SK-MEL-5 (cell line): ENCODE measurements around the gene CCDC92. TPM values are rescaled to one million over a fixed set of nuclear protein-coding genes. Genes with fewer than 3 reads are reported as not detected.
"Not testable (repeated sequence)": the region's sequence is repeated elsewhere in the genome, so short reads cannot be mapped to it uniquely, and the experiment has no call there.

Source experiments
- DNase-seq: peaks from one replicate; pipeline ENCODE4 v3.0.0-alpha.2; 2016; ENCODE audit warnings: low read depth, low spot score
- in situ Hi-C: cut with HindIII; loops from 2 replicates; pipeline ENCODE4 v1.10.0; 2016; ENCODE audit warnings: low sequenced_read_pairs, high pct_unique_total_duplicates, low pct_unique_long_range_greater_than_20kb
- total RNA-seq: library from RNA; depleted of rRNA; stranded (reverse); fragments of >200 nt; shearing (Covaris generic); gene quantifications from 2 replicates; pipeline ENCODE4 v1.2.3, GENCODE V29; 2014

Gene CCDC92
- total RNA-seq, 1 experiment from 2014 or later: 3.8 TPM

DNA sequence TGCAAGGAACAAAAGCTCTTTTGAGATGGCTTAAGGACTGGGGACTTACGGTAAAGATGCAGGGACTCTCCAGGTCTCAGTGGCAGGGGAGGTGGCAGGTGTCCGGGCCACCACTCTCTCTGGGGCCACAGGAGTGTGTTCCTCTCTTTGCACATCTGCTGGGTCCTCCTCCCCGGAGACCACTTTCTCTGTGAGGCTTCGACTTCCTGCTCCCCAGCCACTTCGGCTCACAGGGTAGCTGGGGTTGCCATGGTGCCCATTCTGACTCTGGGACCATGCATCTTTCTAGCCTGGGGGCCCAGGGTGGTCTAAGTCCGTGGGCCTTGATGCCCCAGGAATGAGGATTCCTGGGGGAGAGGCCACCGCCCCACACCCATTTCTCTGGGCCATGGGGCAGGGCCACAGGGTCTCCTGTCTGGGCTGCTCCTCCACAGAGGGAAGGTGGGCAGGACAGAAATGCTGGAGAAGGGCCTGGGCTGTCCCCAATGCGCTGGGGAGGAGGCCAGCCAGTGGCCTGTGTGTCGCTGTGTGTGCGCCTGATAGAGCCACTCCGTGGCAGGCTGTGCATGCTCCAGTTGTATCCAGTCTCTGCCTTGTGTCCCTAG, 38.5 kb downstream of the CCDC92 start:
- in situ Hi-C loops: no loop called here

DNA sequence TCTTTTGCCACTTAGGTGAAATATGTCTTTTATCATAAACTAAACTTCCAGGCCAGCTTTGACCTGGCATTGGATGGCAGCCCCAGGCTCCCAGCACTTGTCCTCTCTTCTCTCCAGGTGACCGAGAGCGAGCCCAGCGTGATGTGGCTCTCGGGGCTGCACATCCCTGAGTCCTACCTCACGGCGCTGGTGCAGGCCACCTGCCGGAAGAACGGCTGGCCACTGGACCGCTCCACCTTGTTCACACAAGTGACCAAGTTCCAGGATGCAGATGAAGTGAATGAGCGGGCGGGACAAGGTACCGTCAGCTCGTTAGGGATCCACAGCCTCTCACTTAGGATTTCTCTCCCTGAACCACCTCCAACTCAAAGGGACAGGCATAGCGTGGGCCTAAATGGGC, 39.4 kb downstream of the CCDC92 start:
- DNase-seq: no peak
- in situ Hi-C loops: no loop called here

More for the DNA sequence above, 38.5 kb downstream of the CCDC92 start:
- DNase-seq: no peak

DNA sequence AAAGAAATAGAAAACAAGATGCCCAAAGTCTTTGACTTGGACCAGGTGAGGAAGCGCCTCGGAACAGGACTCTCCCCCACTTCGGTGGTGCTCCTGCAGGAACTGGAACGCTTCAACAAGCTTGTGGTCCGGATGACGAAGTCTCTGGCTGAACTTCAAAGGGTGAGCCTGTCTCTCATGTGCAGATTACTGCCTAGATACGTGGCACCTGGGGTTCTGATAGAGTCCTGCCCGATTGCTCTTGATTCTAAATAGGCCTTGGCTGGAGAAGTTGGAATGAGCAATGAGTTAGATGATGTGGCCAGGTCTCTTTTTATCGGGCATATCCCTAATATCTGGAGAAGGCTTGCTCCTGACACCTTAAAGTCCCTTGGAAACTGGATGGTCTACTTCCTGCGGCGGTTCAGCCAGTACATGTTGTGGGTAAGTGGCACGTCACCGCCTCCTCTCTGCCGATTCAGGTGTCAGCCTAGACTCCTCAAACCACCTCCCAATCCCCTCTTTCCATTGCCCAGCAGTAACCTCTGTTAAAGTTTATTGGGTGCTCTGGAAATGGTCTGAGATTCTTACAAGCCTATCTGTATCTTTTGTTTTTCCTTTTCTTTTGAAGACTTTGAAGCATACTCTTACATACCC, 40.8 kb downstream of the CCDC92 start:
- in situ Hi-C loops: no loop called here

DNA sequence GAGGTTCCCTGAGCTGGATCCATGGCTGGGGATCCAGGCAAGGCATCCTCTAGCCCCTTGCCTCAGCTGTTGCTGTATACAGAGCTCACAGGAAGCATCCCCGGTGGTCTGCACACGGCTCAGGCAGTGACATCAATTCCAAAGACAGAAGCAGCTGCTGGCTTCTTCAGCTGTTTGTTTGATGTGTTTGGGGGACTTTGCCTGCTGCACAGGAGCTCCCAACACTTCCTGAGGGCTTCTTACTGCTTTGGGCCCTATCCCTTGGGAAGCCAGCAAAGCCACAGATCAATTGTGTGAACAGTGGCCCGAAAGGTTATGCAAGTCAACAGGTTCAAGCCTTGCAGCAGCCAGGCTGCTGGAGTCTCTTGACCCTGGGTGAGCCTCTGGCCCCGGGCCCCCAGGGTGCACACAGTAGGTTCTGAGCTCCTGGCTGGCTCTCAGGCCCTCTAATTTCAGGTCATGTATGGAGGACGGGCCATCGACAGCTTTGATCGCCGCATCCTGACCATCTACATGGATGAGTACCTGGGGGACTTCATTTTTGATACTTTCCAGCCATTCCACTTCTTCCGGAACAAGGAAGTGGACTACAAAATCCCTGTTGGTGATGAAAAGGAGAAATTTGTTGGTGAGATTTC, 42.6 kb downstream of the CCDC92 start:
- in situ Hi-C loops: no loop called here
- no peak for DNase-seq

More for the DNA sequence above, 40.8 kb downstream of the CCDC92 start:
- no peak for DNase-seq

DNA sequence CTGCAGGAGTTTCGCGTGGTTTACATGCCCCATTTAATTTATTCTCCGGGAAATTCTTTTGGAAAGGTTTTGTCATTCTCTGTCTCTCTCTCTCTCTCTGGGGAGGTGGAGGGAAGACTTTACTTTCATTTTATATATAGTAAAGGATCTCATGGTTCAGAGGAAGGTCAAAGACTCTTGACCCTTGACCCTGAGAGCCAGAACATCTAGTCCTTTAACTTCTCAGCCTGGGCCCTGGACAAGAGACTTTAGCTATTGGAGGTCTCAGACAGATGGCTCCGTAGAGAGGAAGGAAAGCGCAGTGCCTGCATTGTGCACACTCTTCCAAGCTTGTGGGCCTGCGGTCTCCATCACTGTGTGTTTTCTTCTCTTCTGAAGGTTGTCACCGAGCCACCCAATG, 43.7 kb downstream of the CCDC92 start:
- in situ Hi-C loops: no loop called here

DNA sequence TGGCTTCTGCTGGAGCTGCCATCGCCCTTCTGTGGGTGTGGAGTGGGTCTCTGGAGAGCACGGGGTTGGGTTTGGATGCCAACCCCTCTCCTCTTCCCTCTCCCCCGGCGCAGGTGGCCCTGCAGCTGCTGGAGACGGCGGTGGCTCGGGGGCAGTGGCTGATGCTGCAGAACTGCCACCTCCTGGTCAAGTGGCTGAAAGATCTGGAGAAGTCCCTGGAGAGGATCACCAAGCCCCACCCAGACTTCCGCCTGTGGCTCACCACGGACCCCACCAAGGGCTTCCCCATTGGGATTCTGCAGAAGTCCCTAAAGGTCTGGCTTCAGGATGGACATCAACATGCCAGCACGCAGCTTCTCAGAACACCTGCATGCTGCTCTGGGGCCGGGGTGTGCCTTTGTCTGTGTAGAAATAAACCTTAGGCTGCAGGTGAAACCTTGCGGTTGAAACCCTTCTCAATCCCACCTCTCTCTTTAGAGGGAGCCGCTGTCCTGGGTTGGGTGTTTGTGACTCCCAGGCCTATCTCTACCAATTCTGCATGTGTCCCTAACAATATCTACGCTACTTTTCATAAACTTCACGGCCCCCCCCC, 44.3 kb downstream of the CCDC92 start:
- in situ Hi-C loops: no loop called here

More for the DNA sequence above, 43.7 kb downstream of the CCDC92 start:
- no peak for DNase-seq

DNA sequence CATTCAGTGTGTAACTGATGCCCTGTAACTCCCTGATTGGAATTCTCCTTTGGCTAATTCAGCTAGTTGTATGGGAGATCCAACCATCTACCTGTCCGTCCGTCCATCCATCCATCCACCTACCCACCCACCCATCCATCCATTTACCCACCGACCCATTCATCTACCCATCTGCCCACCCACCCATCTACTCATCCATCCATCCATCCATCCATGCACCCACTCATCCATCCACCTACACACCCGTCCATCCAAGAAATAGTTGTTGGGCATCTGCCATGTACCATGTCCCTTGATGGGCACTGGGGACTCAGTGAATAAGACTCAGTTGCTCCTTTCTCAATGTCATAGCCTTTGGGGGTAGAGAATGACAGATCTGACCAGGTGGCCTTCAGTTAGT, 48.1 kb downstream of the CCDC92 start:
- in situ Hi-C loops: no loop called here
- DNase-seq: no peak

More for the DNA sequence above, 44.3 kb downstream of the CCDC92 start:
- no peak for DNase-seq

DNA sequence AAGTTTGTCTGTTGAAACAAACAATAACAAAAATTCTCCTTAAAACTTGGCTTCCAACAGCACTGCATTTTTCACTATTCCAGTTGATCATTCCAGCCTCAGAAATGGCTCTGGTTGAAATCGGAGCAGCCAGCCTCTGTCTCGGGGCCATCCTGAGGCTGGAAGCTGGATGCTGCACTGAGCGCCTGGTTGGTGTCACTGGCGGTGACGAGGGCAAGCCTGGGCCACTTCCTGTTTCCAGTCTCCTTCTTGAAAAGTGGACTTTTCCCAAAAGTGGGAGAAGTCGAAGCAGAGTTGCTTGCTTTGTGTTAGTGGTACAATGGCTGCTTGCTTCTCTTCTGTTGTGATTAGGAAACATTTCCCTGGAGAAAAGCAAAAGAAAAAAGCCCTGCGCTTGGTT, 48.7 kb downstream of the CCDC92 start:
- DNase-seq: no peak
- in situ Hi-C loops: no loop called here

DNA sequence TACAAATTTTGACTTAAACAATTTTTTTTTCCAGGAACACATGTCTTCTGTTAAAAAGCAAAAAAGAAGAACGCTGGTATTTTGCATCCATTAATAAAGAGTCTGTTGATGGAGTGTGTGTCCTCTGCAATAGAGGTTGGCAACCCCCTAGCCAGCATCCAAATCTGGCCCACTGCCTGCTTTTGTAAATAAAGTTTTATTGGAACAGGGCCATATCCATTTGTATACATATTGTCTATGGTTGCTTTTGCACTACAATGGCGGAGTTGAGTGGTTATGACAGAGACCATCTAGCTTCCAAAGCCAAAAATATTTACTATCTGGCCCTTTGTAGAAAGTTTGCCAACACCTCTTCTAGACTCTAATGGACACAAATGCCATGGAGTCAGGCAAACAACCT, 49.6 kb downstream of the CCDC92 start:
- DNase-seq: no peak
- in situ Hi-C loops: no loop called here

DNA sequence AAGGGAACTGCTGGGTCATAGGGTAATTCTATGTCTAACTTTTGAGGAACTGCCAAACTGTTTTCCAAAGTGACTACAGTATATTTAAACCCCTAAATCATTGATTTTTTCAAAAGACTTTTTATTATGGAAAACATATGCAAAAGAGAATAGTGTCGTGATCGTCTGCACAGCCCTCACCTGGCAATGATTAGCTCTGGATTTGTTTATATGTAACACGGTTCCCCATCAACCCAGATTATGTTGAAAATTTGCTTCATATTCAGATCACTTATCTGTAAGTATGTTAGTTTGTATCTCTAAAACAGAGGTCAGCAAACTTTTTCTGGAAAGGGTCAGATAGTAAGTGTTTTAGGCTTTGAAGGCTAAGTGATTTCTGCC, 52.7 kb downstream of the CCDC92 start:
- DNase-seq: no peak
- in situ Hi-C loops: loop anchor here (10.0 kb wide), 1 partner anchor 45 kb away; no protein-coding TSS in a partner anchor

DNA sequence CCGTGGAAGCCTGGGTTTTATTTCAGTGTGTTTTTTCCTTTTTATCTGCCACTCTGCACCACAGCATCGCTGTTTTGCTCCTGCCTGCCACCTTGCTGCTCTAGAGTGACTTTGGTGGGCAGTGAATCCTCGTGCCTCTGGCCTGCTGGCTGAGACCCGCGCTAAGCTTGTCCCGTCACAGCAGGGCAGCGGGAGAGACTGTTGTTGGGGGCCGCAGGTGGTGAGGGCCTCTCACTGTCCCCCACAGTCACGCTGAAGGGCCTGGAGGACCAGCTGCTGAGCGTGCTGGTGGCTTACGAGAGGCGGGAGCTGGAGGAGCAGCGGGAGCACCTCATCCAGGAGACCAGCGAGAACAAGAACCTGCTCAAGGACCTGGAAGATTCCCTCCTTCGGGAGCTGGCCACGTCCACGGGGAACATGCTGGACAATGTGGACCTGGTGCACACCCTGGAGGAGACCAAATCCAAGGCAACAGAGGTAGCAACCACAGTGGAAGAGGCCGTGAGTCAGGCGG, 55.2 kb downstream of the CCDC92 start:
- DNase-seq: no peak
- in situ Hi-C loops: loop anchor here (10.0 kb wide), 1 partner anchor 47 kb away; no protein-coding TSS in a partner anchor

DNA sequence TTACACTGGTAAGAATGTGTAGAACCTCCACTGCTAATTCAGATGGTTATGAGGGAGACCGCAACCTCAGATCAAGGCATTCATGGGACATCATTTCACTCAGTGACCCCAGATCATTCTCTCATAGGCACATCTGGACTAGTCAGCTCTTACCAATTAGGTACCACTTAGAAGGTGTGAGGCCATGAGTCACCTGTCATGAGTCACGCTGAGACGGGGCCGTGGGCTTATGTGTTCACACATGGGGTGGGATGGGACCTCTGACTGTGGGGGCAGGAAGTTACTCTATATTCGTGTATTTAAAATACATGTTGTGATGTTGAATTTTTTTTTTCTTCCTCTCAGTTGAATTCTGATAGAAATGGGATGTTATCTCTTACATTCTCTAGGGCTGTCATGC, 55.9 kb downstream of the CCDC92 start:
- DNase-seq: no peak
- in situ Hi-C loops: loop anchor here (10.0 kb wide), 1 partner anchor 48 kb away; no protein-coding TSS in a partner anchor

DNA sequence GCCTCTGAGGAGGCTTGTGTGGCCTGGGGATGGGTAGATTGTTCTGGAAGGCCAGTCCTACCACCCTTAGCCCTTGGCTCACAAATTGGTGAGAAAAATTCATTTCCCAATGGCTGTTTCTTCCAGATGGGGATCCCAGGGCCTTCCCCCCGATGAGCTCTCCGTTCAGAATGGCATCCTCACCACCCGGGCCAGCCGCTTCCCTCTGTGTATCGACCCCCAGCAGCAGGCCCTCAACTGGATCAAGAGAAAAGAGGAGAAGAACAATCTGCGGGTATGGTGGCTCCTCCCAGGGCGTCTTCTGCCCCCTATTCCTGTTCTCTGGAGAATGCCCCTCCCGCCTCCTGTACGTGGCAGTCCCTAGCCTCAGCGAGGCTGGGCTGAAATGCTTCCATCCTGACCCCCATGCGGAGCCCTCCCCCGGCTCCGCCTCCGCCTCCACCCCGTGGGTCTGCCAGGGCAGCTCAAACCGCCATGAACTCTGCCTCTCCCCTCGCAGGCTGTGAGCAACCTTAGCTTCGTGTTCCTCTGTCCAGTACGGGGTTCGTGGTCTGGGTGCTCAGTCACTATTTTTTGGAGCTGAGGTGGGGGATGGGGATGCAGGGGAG, 57.8 kb downstream of the CCDC92 start:
- no peak for DNase-seq
- in situ Hi-C loops: loop anchor here (10.0 kb wide), 1 partner anchor 50 kb away; no protein-coding TSS in a partner anchor

DNA sequence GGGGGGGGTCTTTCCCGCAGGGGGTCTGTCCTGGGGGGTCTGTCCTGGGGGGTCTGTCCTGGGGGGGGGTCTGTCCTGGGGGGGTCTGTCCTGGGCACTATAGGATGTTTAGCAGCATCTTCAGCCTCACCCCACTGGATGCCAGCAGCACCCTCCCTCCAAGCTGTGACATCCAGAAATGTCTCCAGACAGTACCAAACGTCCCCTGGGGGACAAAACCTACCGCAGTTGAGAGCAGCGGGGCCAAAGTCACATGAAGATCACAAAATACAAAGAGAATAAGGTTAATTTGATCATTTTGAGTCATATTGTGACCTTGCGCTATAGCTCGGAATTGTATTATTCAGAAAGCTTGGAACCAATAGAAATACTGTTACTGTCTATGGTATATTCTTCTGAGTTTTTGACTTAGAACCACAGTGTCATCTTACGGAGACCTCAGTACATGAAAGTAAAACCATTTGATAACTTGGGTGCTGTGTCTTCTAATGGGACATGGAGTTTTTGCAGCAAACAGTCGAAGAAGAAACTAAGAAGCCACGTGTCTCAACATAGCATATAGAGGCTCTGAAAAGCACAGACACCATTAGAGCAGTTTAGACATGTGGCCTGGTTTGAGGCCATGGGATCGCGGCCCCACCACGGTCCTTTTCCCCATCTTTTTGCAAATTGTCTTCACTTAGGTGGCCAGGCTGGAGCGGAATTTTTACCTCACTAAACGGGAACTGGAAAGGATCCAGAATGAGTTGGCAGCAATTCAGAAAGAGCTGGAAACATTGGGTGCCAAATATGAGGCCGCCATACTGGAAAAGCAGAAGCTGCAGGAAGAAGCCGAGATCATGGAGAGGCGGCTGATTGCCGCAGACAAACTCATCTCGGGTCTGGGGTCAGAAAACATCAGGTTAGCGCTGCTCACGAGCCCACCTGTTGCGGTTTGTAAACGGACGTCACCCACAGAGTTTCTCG, 59.9 kb downstream of the CCDC92 start:
- in situ Hi-C loops: loop anchor here (10.0 kb wide), 1 partner anchor 52 kb away; no protein-coding TSS in a partner anchor
- peak; percentile 42 for DNase-seq

DNA sequence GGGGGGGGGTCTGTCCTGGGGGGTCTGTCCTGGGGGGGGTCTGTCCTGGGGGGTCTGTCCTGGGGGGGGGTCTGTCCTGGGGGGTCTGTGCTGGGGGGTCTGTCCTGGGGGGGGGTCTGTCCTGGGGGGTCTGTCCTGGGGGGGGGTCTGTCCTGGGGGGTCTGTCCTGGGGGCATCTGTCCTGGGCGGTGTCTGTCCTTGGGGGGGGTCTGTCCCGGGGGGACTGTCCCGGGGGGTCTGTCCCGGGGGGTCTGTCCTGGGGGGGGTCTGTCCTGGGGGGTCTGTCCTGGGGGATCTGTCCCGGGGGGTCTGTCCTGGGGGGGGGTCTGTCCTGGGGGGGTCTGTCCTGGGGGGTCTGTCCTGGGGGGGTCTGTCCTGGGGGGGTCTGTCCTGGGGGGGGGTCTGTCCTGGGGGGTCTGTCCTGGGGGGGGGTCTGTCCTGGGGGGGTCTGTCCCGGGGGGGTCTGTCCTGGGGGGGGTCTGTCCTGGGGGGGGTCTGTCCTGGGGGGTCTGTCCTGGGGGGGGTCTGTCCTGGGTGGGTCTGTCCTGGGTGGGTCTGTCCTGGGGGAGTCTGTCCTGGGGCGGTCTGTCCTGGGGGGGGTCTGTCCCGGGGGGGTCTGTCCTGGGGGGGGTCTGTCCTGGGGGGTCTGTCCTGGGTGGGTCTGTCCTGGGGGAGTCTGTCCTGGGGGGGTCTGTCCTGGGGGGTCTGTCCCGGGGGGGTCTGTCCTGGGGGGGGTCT, 60.8 kb downstream of the CCDC92 start:
- in situ Hi-C loops: loop anchor here (10.0 kb wide), 1 partner anchor 53 kb away; no protein-coding TSS in a partner anchor
- not testable (repeated sequence) for DNase-seq

DNA sequence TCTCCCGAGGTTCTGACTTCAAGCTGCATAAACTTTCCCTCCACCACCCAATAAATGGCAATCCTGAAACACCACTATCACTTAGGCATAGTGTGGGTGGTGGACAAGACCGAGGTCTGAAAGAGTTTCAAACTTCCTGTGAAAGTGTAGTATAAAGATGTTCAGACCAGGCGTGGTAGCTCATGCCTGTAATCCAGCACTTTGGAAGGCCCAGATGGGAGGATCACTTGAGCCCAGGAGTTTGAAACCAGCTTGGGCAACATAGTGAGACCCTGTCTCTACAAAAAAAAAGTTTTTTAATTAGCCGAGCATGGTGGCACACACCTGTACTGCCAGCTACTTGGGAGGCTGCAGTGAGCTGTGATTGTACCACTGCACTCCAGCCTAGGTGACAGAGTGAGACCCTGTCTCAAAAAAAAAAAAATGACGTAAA, 61.9 kb downstream of the CCDC92 start:
- in situ Hi-C loops: loop anchor here (10.0 kb wide), 1 partner anchor 54 kb away; no protein-coding TSS in a partner anchor
- DNase-seq: no peak
